HepG2 (cell line): Measurements from ENCODE around the gene CALM1. TPM values are rescaled to one million over a fixed set of nuclear protein-coding genes. Genes with fewer than 3 reads are reported as not detected.

ENCODE experiments used
- ATAC-seq: fragments of 200-7000 bp; cut with Tn5 transposase; 3 replicates; pipeline ENCODE4 v1.9.1; 2020; ENCODE audit warnings: mild to moderate bottlenecking, moderate library complexity
- BruUV-seq: library from RNA; stranded (reverse); fragments of 400-500 nt; replicated peaks from 2 replicates; lab custom pipeline; 2021; lab: Mats Ljungman, UMichigan
- CTCF ChIA-PET: fragments of 300-600 bp; formaldehyde crosslinking; extraction: SDS; loops from one replicate; lab custom pipeline; 2021; ENCODE audit warnings: low total read pairs, inconsistent platforms, low intra/inter-chr PET ratio; lab: Yijun Ruan, JAX
- POLR2A ChIA-PET: fragments of 350-600 bp; sonication (Branson Sonifier 250); formaldehyde crosslinking; loops from one replicate; lab custom pipeline; 2020; ENCODE audit warnings: antibody characterized with exemption, inconsistent platforms; lab: Yijun Ruan, JAX
- DNase-seq: peaks from one replicate; pipeline ENCODE4 v3.0.0-alpha.2; 2015; ENCODE audit warnings: low spot score
- FAIRE-seq: peaks from 3 replicates; lab custom pipeline; 2011; peaks lifted over from hg19 to GRCh38; lab: Jason Lieb, UNC
- H2AFZ ChIP-seq: one replicate; pipeline ENCODE4 v1.6.1; 2011; ENCODE audit warnings: low read length, inconsistent platforms
- H3K27ac ChIP-seq: fragments of 300-600 bp; 3 replicates; pipeline ENCODE4 v1.8.0; 2011; ENCODE audit warnings: mixed run types, mild to moderate bottlenecking, mixed read lengths, low read length, inconsistent platforms; ENCODE audit not compliant: insufficient read depth; ENCODE audit errors: extremely low read length
- H3K27me3 ChIP-seq, 2 experiments: fragments of 200-600 bp in 1 of 2; 2 replicates in 1 of 2; 3 replicates in 1 of 2; pipeline versions ENCODE4 v1.6.0 to v1.8.0; 2011; ENCODE audit warnings: low read length in 2 of 2, mild to moderate bottlenecking in 2 of 2, moderate library complexity in 2 of 2, inconsistent platforms in 1 of 2; ENCODE audit not compliant: insufficient read depth in 2 of 2, control insufficient read depth in 1 of 2
- H3K36me3 ChIP-seq, 2 experiments: fragments of 200-600 bp in 1 of 2; replicated peaks in 1 of 2; 2 replicates in 1 of 2; 3 replicates in 1 of 2; pipeline versions ENCODE4 v1.5.1 to v1.8.0; 2011; ENCODE audit warnings: low read length in 2 of 2, inconsistent platforms in 1 of 2; ENCODE audit not compliant: insufficient read depth in 2 of 2, control insufficient read depth in 1 of 2
- H3K4me1 ChIP-seq: 2 replicates; pipeline ENCODE4 v1.5.1; 2012; ENCODE audit warnings: low read length, inconsistent platforms; ENCODE audit not compliant: insufficient read depth
- H3K4me2 ChIP-seq: 2 replicates; pipeline ENCODE4 v1.6.0; 2011; ENCODE audit warnings: low read depth, low read length, inconsistent platforms
- H3K4me3 ChIP-seq, 3 experiments: fragments of 200-600 bp in 1 of 3; sonication (generic), shearing (Covaris generic) in 1 of 3; replicated peaks in 1 of 3; 2 replicates each; pipeline ENCODE4 v1.5.1; 2011 to 2016; ENCODE audit warnings: low read length in 3 of 3, inconsistent platforms in 2 of 3, low read depth in 2 of 3, mild to moderate bottlenecking in 2 of 3, control low read depth in 1 of 3, mixed read lengths in 1 of 3; ENCODE audit not compliant: insufficient read depth in 1 of 3
- H3K79me2 ChIP-seq: one replicate; pipeline ENCODE4 v1.6.1; 2011; ENCODE audit warnings: low read length, inconsistent platforms; ENCODE audit not compliant: insufficient read depth
- H3K9ac ChIP-seq: 2 replicates; pipeline ENCODE4 v1.6.0; 2011; ENCODE audit warnings: mild to moderate bottlenecking, low read depth, low read length, inconsistent platforms; ENCODE audit not compliant: insufficient read depth
- H3K9me3 ChIP-seq: 2 replicates; pipeline ENCODE4 v1.5.1; 2012; ENCODE audit warnings: mild to moderate bottlenecking, low read length
- H4K20me1 ChIP-seq: 2 replicates; pipeline ENCODE4 v1.6.0; 2011; ENCODE audit warnings: inconsistent platforms, mild to moderate bottlenecking, low read length, moderate library complexity; ENCODE audit not compliant: insufficient read depth
- CERS6 ChIP-seq: sonication (generic); formaldehyde crosslinking; IDR thresholded peaks from 2 replicates; pipeline ENCODE4 v1.5.0; 2020; ENCODE audit warnings: missing genetic modification reagents
- DZIP1 ChIP-seq: sonication (generic); formaldehyde crosslinking; IDR thresholded peaks from 2 replicates; pipeline ENCODE4 v1.5.0; 2020; ENCODE audit warnings: mild to moderate bottlenecking, missing genetic modification reagents
- JUNB ChIP-seq: sonication (generic); formaldehyde crosslinking; IDR thresholded peaks from 2 replicates; pipeline ENCODE4 v1.8.0; 2022; ENCODE audit warnings: missing genetic modification reagents, mild to moderate bottlenecking, borderline replicate concordance
- SETDB1 ChIP-seq: sonication (generic); formaldehyde crosslinking; IDR thresholded peaks from 2 replicates; pipeline ENCODE4 v1.5.1; 2020; ENCODE audit warnings: missing genetic modification reagents, mild to moderate bottlenecking, borderline replicate concordance
- SIX1 ChIP-seq: sonication (generic); formaldehyde crosslinking; IDR thresholded peaks from 2 replicates; pipeline ENCODE4 v1.4.0; 2020; ENCODE audit warnings: missing genetic modification reagents, borderline replicate concordance
- TRIM22 ChIP-seq: fragments of 450-650 bp; IDR thresholded peaks from 2 replicates; pipeline ENCODE4 v1.6.1; 2017
- ZBTB7A ChIP-seq: sonication (generic); formaldehyde crosslinking; IDR thresholded peaks from 2 replicates; pipeline ENCODE4 v1.8.0; 2022; ENCODE audit warnings: mild to moderate bottlenecking, missing genetic modification reagents
- ZNF260 ChIP-seq: sonication (generic); formaldehyde crosslinking; IDR thresholded peaks from 2 replicates; pipeline ENCODE4 v1.4.0; 2020; ENCODE audit warnings: missing genetic modification reagents, low read depth, mild to moderate bottlenecking, borderline replicate concordance
- ZNF44 ChIP-seq: sonication (generic); formaldehyde crosslinking; IDR thresholded peaks from 2 replicates; pipeline ENCODE4 v1.5.1; 2020; ENCODE audit warnings: mild to moderate bottlenecking, missing genetic modification reagents
- ZNF704 ChIP-seq: sonication (generic); formaldehyde crosslinking; IDR thresholded peaks from 2 replicates; pipeline ENCODE4 v1.8.1; 2023; ENCODE audit warnings: mild to moderate bottlenecking, inconsistent platforms, moderate library complexity, missing genetic modification reagents, borderline replicate concordance
- WGBS: methylation state at CpG from one replicate; pipeline ENCODE4 v1.1.6; 2017; ENCODE audit warnings: low lambda C conversion rate; 5-methylcytosine and 5-hydroxymethylcytosine counted together
- in situ Hi-C: cut with HindIII; loops from 2 replicates; pipeline ENCODE4 v1.10.0; 2017; ENCODE audit warnings: low pct_unique_long_range_greater_than_20kb; ENCODE audit not compliant: extremely low pct_ligation_motif_present
- intact Hi-C: fragments of 100-400 bp; cut with micrococcal nuclease; formaldehyde crosslinking; loops from one replicate; pipeline ENCODE4 v1.10.0; 2022; ENCODE audit not compliant: unreplicated experiment
- polyA plus RNA-seq, 8 experiments: library from polyadenylated mRNA; depleted of rRNA in 3 of 8; stranded (reverse) in 7 of 8; unstranded in 1 of 8; fragments of >200 nt; fragmentation: Illumina TruSeq in 4 of 8; extraction: Trizol in 4 of 8; gene quantifications; 2 replicates each; pipeline versions ENCODE4 v1.2.1 to v1.2.3, GENCODE V29; 2011 to 2016; ENCODE audit warnings: low read depth in 4 of 8, missing spikeins in 1 of 8, mixed read lengths in 1 of 8; ENCODE audit not compliant: insufficient read depth in 1 of 8
- total RNA-seq, 5 experiments: library from RNA; depleted of rRNA; stranded (reverse); fragments of >200 nt; fragmentation: Illumina TruSeq; extraction: Trizol; gene quantifications; 2 replicates each; pipeline ENCODE4 v1.2.3, GENCODE V29; 2016; ENCODE audit warnings: low read depth in 1 of 5

Gene CALM1
- total and polyA plus RNA-seq, 2 of the 13 experiments (the other 11 are each of a cell fraction or from before 2014, with no cell fraction given): 110 to 238 TPM

- no peak for FAIRE-seq
- intact Hi-C loops: no loop called here
These were observed 31.1 kb downstream of the CALM1 start for GRCh38 chr14:90427848-90428426.

More at GRCh38 chr14:90427848-90428426, 31.1 kb downstream of the CALM1 start:
- DNase-seq: no peak
- Histone ChIP-seq H3K79me2 (no peaks in the 10 kb centered on the region), H2AFZ (no peak overlapping the region), H3K36me3 (no peaks in the 10 kb centered on the region), H3K9ac (no peak overlapping the region), H3K4me1 (no peaks in the 10 kb centered on the region), H3K4me2 (no peak overlapping the region), H3K27me3 (peaks cover 4 to 20% of the 10 kb centered on the region in 2 experiments; a peak in 2 of 5 replicates), H4K20me1 (no peaks in the 10 kb centered on the region), H3K27ac (no peak overlapping the region), H3K9me3 (no peaks in the 10 kb centered on the region), H3K4me3 (no peak overlapping the region)
- 34% methylated on average over 12 of the region's 12 CpGs for WGBS
- ATAC-seq: no peak
- in situ Hi-C loops: no loop called here
- no TSS peak for BruUV-seq
- TF ChIP-seq SIX1 (CRISPR knock-in tag) (no peak), ZNF44 (CRISPR knock-in tag) (no peak), DZIP1 (CRISPR knock-in tag) (no peak), CERS6 (CRISPR knock-in tag) (no peak), ZNF704 (CRISPR knock-in tag) (no peak), SETDB1 (CRISPR knock-in tag) (no peak), ZNF260 (no peak), ZBTB7A (CRISPR knock-in tag) (no peak), TRIM22 (no peak), JUNB (CRISPR knock-in tag) (no peak)
- CTCF ChIA-PET: no interaction called here
- POLR2A ChIA-PET: no interaction called here
